K562 (cell line): Measurements from ENCODE around the gene PSMA5. TPM values are rescaled to one million over a fixed set of nuclear protein-coding genes. Genes with fewer than 3 reads are reported as not detected.

Source experiments
- ATF7 ChIP-seq: fragments of 450-650 bp; IDR thresholded peaks from 2 replicates; pipeline ENCODE4 v1.7.1; 2014; ENCODE audit warnings: mild to moderate bottlenecking, moderate library complexity
- BACH1 ChIP-seq: fragments of 200-800 bp; sonication (Bioruptor generic); IDR thresholded peaks from 2 replicates; pipeline ENCODE4 v1.6.1; 2016; ENCODE audit warnings: missing genetic modification characterization, missing compliant biosample characterization
- EHMT2 ChIP-seq: fragments of 450-650 bp; IDR thresholded peaks from 2 replicates; pipeline ENCODE4 v1.6.1; 2018; ENCODE audit warnings: antibody characterized with exemption
- ETV1 ChIP-seq: fragments of 450-650 bp; conservative IDR thresholded peaks from 2 replicates; pipeline ENCODE4 v1.6.1; 2016; ENCODE audit warnings: missing genetic modification characterization, control low read depth, low read depth, missing compliant biosample characterization
- EZH2 ChIP-seq: IDR thresholded peaks from 2 replicates; pipeline ENCODE4 v1.6.1; 2012; ENCODE audit warnings: low read depth, mild to moderate bottlenecking, inconsistent platforms, low read length, borderline replicate concordance
- FOSL1 ChIP-seq: fragments of 200-800 bp; sonication (Bioruptor generic); conservative IDR thresholded peaks from 2 replicates; pipeline ENCODE4 v1.6.1; 2016; ENCODE audit warnings: missing genetic modification characterization, missing compliant biosample characterization
- FUS ChIP-seq: fragments of 200-400 bp; formaldehyde crosslinking; optimal IDR thresholded peaks from 2 replicates; pipeline ENCODE3; 2017; ENCODE audit warnings: low read depth, low read length
- MAFG ChIP-seq: fragments of 450-650 bp; conservative IDR thresholded peaks from 2 replicates; pipeline ENCODE4 v1.6.1; 2016; ENCODE audit warnings: missing genetic modification characterization, missing compliant biosample characterization
- MAFK ChIP-seq: IDR thresholded peaks from 2 replicates; pipeline ENCODE4 v1.6.1; 2011; ENCODE audit warnings: low read length, improper control_type of control experiment
- MEF2D ChIP-seq: conservative IDR thresholded peaks from 2 replicates; pipeline ENCODE4 v1.6.1; 2016; ENCODE audit warnings: low read depth, missing genetic modification characterization, missing compliant biosample characterization
- NCOR1 ChIP-seq: fragments of 450-650 bp; IDR thresholded peaks from 2 replicates; pipeline ENCODE4 v1.6.1; 2016; ENCODE audit warnings: mild to moderate bottlenecking, moderate library complexity
- NR2C1 ChIP-seq, 2 experiments: fragments of 450-650 bp; IDR thresholded peaks; 2 replicates each; pipeline ENCODE4 v1.6.1; 2017; ENCODE audit warnings: mild to moderate bottlenecking in 2 of 2, antibody characterized with exemption in 1 of 2, inconsistent platforms in 1 of 2, missing compliant biosample characterization in 1 of 2, missing genetic modification characterization in 1 of 2
- NR2C2 ChIP-seq, 2 experiments: fragments of 200-800 bp in 1 of 2; sonication (Bioruptor generic) in 1 of 2; sonication (generic) in 1 of 2; formaldehyde crosslinking in 1 of 2; IDR thresholded peaks; 2 replicates each; pipeline versions ENCODE4 v1.6.1 to v1.8.0; 2016 to 2022; ENCODE audit warnings: mild to moderate bottlenecking in 1 of 2, missing compliant biosample characterization in 1 of 2, missing genetic modification characterization in 1 of 2, missing genetic modification reagents in 1 of 2
- PTTG1 ChIP-seq: fragments of 450-650 bp; IDR thresholded peaks from 2 replicates; pipeline ENCODE4 v1.6.1; 2016; ENCODE audit warnings: low read depth, mild to moderate bottlenecking, missing genetic modification characterization, missing compliant biosample characterization
- RCOR1 ChIP-seq, 2 experiments: IDR thresholded peaks; 2 replicates each; pipeline ENCODE4 v1.6.1; 2012; ENCODE audit warnings: low read depth in 2 of 2, low read length in 2 of 2, borderline replicate concordance in 1 of 2, improper control_type of control experiment in 1 of 2
- SIRT6 ChIP-seq: IDR thresholded peaks from one replicate; pipeline ENCODE4 v1.6.1; 2012; ENCODE audit warnings: low read depth, mild to moderate bottlenecking, control low read depth, inconsistent platforms, low read length, moderate library complexity
- SMARCA4 ChIP-seq: fragments of 450-650 bp; IDR thresholded peaks from 2 replicates; pipeline ENCODE4 v1.6.1; 2016
- SMARCE1 ChIP-seq: fragments of 450-650 bp; IDR thresholded peaks from 2 replicates; pipeline ENCODE4 v1.7.1; 2016; ENCODE audit warnings: mild to moderate bottlenecking
- TAL1 ChIP-seq: fragments of 450-650 bp; IDR thresholded peaks from 2 replicates; pipeline ENCODE4 v1.6.1; 2016; ENCODE audit warnings: mild to moderate bottlenecking
- ZNF175 ChIP-seq: fragments of 200-800 bp; sonication (Bioruptor generic); IDR thresholded peaks from 2 replicates; pipeline ENCODE4 v1.6.1; 2016; ENCODE audit warnings: low read depth, mild to moderate bottlenecking, missing genetic modification characterization, missing compliant biosample characterization
- ZNF589 ChIP-seq: fragments of 200-800 bp; sonication (Bioruptor generic); IDR thresholded peaks from 2 replicates; pipeline ENCODE4 v1.6.1; 2016; ENCODE audit warnings: low read depth, missing genetic modification characterization, missing compliant biosample characterization
- ZNF592 ChIP-seq: fragments of 450-650 bp; IDR thresholded peaks from 2 replicates; pipeline ENCODE4 v1.6.1; 2017; ENCODE audit warnings: antibody characterized with exemption, mild to moderate bottlenecking
- ZNF717 ChIP-seq: fragments of 250-450 bp; sonication (Bioruptor Pico); IDR thresholded peaks from 2 replicates; pipeline ENCODE4 v1.5.0; 2021
- polyA plus RNA-seq, 8 experiments: library from polyadenylated mRNA; depleted of rRNA in 4 of 8; stranded (reverse) in 5 of 8; unstranded in 3 of 8; fragments of >200 nt; fragmentation: Nextera tagmentation in 2 of 8; fragmentation: Illumina TruSeq in 1 of 8; extraction: Ambion mirVana in 2 of 8; extraction: Trizol in 1 of 8; gene quantifications; 2 replicates each; pipeline versions ENCODE4 v1.2.1 to v1.2.3, GENCODE V29; 2011 to 2014; ENCODE audit warnings: inconsistent platforms in 1 of 8, missing spikeins in 1 of 8
- total RNA-seq, 7 experiments: library from RNA; depleted of rRNA in 6 of 7; stranded (reverse); fragments of >200 nt in 6 of 7; fragmentation: Illumina TruSeq in 2 of 7; extraction: Trizol in 2 of 7; gene quantifications; 2 replicates each; pipeline versions ENCODE4 v1.2.1 to v1.2.3, GENCODE V29; 2011 to 2021; ENCODE audit warnings: low replicate concordance in 1 of 7

PSMA5 gene
- total and polyA plus RNA-seq, 9 of the 15 experiments (the other 6 are each of a cell fraction or from before 2014, with no cell fraction given) = 82.6 to 542 (median 287) TPM

DNA sequence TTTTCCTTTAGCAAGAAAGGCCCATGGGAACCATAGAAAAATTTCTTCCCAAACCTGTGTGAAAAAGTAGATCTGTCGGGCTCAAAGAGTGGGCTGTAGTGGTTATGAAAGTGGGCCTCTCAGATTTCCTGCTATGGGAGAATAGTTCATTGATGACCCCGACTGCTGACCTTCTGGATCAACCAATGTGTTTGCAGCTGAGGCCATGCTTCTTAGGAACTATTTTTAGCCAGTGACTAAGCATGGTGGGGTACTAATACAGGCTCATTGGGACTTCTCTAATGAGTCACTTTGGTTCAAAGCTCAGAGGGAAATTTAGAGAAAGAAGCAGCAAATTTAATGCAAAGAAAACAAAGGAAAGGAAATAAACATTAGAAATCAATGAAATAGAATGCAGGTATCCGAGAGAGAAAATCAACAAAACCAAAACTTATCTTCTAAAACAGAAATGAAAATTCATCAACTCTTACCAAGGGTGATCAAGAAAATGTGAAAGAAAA lies 12.6 kb upstream of the PSMA5 start (continued):
- 0 out of 2 replicates have a peak, but pooled peaks have one; percentile 57 for TF ChIP-seq ZNF175 (CRISPR knock-in tag)
- TF ChIP-seq SMARCE1 = 0 out of 2 replicates have a peak, but pooled peaks have one; percentile 47
- TF ChIP-seq ATF7 = peak; percentile 41; the same call in 1 of the 2 replicates
- TF ChIP-seq MAFG (tag) = 0 out of 2 replicates have a peak, but pooled peaks have one; percentile 18
- peak; percentile 97 for TF ChIP-seq MEF2D (tag)
- TF ChIP-seq MAFK = peak; percentile 63; the same call in 1 of the 2 replicates
- TF ChIP-seq FUS = no peak
- TF ChIP-seq PTTG1 (tag) = 0 out of 2 replicates have a peak, but pooled peaks have one; percentile 46
- TF ChIP-seq ETV1 (tag) = 0 out of 2 replicates have a peak, but pooled peaks have one; percentile 6
- peak; percentile 24; the same call in 1 of the 2 replicates for TF ChIP-seq EHMT2
- TF ChIP-seq RCOR1 (IDR thresholded peaks at IDR 0.05; ENCODE audit: borderline replicate concordance in 1 of 2, low read depth in 2 of 2, low read length in 2 of 2) = 0 out of 4 replicates have a peak, but pooled peaks of 1 of the 2 experiments have one; percentile 33
- TF ChIP-seq ZNF717 (CRISPR knock-in tag) = no peak
- TF ChIP-seq SMARCA4 = peak; percentile 76; the same call in 1 of the 2 replicates
- TF ChIP-seq NR2C2 (CRISPR knock-in tag; IDR thresholded peaks at IDR 0.05) = peak; percentile 77
- peak; percentile 95 for TF ChIP-seq NR2C2 (tag; IDR thresholded peaks at IDR 0.05)
- TF ChIP-seq FOSL1 (tag) = peak; percentile 94
- TF ChIP-seq SIRT6 = no peak
- 0 out of 2 replicates have a peak, but pooled peaks have one; percentile 11 for TF ChIP-seq NCOR1
- peak; percentile 72 for TF ChIP-seq NR2C1 (IDR thresholded peaks at IDR 0.05)
- TF ChIP-seq NR2C1 (tag; IDR thresholded peaks at IDR 0.05) = peak; percentile 76
- TF ChIP-seq BACH1 (tag) = peak; percentile 55; the same call in 1 of the 2 replicates
- TF ChIP-seq ZNF589 (CRISPR knock-in tag) = 0 out of 2 replicates have a peak, but pooled peaks have one; percentile 29
- 0 out of 2 replicates have a peak, but pooled peaks have one; percentile 2 for TF ChIP-seq TAL1
- no peak for TF ChIP-seq EZH2
- 0 out of 2 replicates have a peak, but pooled peaks have one; percentile 56 for TF ChIP-seq ZNF592
